Epithelial cell of esophagus (primary cell): ENCODE data around the gene COX4I1.
"Not testable (repeated sequence)": the region's sequence is repeated elsewhere in the genome, so short reads cannot be mapped to it uniquely, and the experiment has no call there.

Source experiments
- DNase-seq: peaks from one replicate; pipeline ENCODE4 v3.0.0; 2010; ENCODE audit warnings: low read depth
- H3K4me3 ChIP-seq: 2 replicates; pipeline ENCODE4 v1.5.1; 2011; ENCODE audit warnings: mild to moderate bottlenecking, low read length, control low read depth
- TF ChIP-seq, protein P1 (sequence below): IDR thresholded peaks from 2 replicates; pipeline ENCODE4 v1.5.1; 2011; ENCODE audit warnings: low read depth, mild to moderate bottlenecking, low read length, control low read depth, inconsistent platforms; ENCODE audit not compliant: insufficient read depth; ENCODE audit errors: missing control alignments

The COX4I1 gene

DNA sequence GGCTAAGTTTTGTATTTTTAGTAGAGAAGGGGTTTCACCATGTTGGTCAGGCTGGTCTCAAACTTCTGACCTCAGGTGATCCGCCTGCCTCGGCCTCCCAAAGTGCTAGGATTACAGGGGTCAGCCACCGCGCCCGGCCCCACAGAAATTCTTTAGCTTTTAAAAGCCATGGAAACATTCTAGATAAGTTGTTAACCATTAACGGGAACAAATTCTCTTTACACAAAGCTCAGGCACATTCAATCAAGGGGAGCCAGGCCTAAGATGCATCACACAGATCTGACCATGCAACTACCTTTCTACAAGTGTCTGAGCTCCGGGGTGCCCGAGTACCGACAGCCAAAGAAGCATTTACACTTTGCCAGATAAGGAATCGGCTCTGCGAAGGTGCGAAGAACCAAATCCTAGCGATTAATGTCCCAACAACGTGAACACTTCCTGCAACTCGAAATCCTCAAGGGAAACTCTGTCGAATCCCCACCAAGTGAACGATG lies 1.2 kb upstream of the COX4I1 start:
- peak overlapping the region; percentile 79 for H3K4me3 ChIP-seq
- TF ChIP-seq, protein P1, sequence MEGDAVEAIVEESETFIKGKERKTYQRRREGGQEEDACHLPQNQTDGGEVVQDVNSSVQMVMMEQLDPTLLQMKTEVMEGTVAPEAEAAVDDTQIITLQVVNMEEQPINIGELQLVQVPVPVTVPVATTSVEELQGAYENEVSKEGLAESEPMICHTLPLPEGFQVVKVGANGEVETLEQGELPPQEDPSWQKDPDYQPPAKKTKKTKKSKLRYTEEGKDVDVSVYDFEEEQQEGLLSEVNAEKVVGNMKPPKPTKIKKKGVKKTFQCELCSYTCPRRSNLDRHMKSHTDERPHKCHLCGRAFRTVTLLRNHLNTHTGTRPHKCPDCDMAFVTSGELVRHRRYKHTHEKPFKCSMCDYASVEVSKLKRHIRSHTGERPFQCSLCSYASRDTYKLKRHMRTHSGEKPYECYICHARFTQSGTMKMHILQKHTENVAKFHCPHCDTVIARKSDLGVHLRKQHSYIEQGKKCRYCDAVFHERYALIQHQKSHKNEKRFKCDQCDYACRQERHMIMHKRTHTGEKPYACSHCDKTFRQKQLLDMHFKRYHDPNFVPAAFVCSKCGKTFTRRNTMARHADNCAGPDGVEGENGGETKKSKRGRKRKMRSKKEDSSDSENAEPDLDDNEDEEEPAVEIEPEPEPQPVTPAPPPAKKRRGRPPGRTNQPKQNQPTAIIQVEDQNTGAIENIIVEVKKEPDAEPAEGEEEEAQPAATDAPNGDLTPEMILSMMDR = no peak
- peak; percentile 15 for DNase-seq

DNA sequence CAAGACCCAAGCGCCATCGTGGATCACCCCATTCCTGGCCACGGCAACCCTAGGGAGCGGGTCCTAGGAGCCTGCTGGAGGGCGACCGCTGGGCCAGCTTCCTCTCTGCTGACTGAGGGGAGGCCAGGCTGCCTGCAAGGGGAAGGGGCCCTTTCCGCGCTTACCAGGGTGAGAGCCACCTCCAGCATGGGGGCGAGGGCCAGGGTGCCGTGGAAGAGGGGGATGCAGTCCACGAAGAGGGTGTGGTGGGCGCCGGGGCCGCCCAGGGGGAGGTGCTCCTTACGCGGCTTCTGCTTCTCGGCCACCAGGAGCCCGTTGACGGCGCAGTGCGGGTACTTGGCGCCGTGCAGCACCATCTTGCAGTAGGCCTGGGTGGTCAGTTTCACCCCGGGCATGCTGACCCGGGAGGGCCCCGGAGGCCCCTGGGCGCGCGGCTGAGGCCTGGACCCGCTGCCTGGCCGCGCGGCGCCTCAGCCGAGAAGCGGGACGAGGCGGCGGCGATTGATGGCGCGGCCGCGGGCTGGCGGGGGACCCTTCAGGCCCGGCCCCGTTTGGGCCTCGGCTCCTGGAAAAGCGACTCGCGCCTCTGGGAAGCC lies 496 bp upstream of the COX4I1 start:
- peak; percentile 32 for DNase-seq
- peak overlapping the region; percentile 79 for H3K4me3 ChIP-seq
- TF ChIP-seq, protein P1 = peak; percentile 1

DNA sequence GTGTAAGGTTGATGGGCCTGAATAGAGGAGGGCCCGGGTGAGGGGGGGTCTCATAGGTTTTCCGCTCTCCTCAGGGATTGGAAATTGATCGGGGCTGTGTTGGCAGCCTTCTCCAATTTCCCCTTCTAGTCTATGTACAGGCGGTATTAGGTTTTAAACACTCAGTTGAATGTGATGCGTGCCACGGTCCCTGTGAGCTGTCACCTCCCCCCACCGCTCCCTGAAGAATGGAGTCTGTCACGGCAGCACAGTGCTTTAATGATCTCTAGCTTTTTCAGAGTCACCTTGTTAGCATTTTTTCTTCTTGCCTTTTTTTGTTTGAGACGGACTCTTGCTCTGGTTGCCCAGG lies 800 bp downstream of the COX4I1 start:
- DNase-seq = peak; percentile 17
- TF ChIP-seq, protein P1 = no peak
- peak overlapping the region; percentile 79 for H3K4me3 ChIP-seq

DNA sequence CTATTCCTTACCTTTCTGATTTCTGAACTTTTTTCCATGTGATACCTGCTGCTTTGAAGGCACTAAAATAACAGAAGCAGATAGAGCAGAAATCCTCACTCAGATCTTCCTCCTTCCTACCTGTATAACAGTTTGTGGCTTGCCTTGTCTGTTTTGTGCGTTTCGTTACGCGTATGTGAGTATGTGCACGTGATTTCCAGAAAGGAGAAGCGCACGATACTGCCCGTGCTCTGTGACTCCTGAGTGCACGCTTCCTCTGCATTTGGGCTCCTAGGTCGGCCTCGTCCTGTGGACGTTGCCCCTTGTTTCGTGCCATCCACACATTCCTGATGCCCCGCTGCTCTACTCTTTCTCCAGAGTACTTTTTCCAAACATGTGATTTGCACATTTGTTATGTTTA lies 4.1 kb downstream of the COX4I1 start:
- DNase-seq = no peak
- H3K4me3 ChIP-seq = no peak overlapping the region
- TF ChIP-seq, protein P1 = no peak

DNA sequence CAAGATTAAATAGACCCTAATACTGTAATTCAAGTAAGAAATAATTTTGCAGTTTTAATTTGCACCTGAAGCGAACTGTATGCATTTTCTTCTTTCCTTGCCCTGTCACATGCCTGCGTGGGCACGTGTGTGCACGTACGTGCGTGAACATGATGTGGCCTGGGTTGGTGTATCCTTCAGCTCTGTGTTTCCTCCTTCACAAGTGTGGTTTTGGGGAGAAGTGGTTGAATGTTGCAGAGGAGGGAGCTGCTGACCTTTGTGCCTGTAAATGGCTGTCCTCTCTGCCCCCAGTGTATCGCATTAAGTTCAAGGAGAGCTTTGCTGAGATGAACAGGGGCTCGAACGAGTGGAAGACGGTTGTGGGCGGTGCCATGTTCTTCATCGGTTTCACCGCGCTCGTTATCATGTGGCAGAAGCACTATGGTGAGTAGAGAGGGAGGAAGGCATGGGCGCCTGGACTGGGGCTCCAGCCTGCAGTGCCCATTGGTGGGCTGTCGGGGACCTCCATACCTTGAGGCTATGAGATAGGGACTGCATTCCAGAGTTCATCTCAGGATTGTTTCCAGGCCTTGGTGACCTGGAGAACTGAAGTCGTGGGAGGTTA lies 6.0 kb downstream of the COX4I1 start:
- TF ChIP-seq, protein P1 = no peak
- H3K4me3 ChIP-seq = no peak overlapping the region

DNA sequence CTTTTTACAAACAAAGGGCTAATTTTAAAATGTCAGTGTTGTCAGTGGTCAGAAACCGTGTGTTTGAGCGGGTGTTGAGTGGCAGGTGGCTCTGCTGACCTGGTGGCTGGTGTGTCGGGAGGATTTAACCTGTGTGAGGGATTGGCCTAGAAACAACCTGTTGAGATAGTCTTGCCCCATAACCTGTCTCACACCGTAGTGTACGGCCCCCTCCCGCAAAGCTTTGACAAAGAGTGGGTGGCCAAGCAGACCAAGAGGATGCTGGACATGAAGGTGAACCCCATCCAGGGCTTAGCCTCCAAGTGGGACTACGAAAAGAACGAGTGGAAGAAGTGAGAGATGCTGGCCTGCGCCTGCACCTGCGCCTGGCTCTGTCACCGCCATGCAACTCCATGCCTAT lies 7.0 kb downstream of the COX4I1 start:
- no peak for DNase-seq
- H3K4me3 ChIP-seq = no peak overlapping the region
- TF ChIP-seq, protein P1 = no peak

More for the DNA sequence above, 6.0 kb downstream of the COX4I1 start:
- no peak for DNase-seq

DNA sequence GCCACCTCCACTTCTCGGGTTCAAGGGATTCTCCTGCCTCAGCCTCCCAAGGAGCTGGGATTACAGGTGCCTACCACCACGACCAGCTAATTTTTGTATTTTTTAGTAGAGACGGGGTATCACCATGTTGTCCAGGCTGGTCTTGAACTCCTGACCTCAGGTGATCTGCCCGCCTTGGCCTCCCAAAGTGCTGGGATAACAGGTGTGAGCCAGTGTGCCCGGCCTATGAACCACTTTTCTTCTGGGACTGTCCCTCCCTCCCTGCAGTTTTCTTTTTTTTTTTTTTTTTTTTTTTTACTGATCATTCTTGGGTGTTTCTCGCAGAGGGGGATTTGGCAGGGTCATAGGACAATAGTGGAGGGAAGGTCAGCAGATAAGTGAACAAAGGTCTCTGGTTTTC lies 7.8 kb downstream of the COX4I1 start:
- DNase-seq, H3K4me3 ChIP-seq: not testable (repeated sequence)

DNA sequence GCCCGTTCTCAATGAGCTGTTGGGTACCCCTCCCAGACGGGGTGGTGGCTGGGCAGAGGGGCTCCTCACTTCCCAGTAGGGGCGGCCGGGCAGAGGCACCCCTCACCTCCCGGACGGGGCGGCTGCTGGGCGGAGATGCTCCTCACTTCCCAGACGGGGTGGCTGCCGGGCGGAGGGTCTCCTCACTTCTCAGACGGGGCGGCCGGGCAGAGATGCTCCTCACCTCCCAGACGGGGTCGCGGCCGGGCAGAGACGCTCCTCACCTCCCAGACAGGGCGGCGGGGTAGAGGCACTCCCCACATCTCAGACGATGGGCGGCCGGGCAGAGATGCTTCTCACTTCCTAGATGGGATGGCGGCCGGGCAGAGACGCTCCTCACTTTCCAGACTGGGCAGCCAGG lies 8.6 kb downstream of the COX4I1 start:
- not testable (repeated sequence) for DNase-seq, H3K4me3 ChIP-seq
